B cell (primary cell): ENCODE measurements around the gene CFAP65. TPM values are rescaled to one million over a fixed set of nuclear protein-coding genes. Genes with fewer than 3 reads are reported as not detected.

Source experiments
- ATAC-seq: fragments of 200-7000 bp; cut with Tn5 transposase; one replicate; pipeline ENCODE4 v1.10.0; 2021; ENCODE audit warnings: low read depth, mild to moderate bottlenecking, moderate number of reproducible peaks, moderate library complexity
- CTCF ChIA-PET: fragments of 350-600 bp; sonication (Branson Sonifier 250); formaldehyde crosslinking; loops from one replicate; lab custom pipeline; 2021; ENCODE audit warnings: antibody characterized with exemption, inconsistent platforms; lab: Charles Lee
- POLR2A ChIA-PET: fragments of 350-600 bp; sonication (Branson Sonifier 250); formaldehyde crosslinking; loops from one replicate; lab custom pipeline; 2021; ENCODE audit warnings: antibody characterized with exemption; lab: Charles Lee
- DNase-seq: peaks from one replicate; pipeline ENCODE4 v3.0.0; 2013
- H2AFZ ChIP-seq: 2 replicates; pipeline ENCODE4 v1.6.1; 2012; ENCODE audit warnings: mild to moderate bottlenecking, low read depth, low read length; ENCODE audit not compliant: insufficient read depth, poor library complexity, severe bottlenecking
- H3K27ac ChIP-seq, 2 donors: 1 replicate in 1 of 2; 2 replicates in 1 of 2; pipeline ENCODE4 v1.5.1; 2012 to 2013; ENCODE audit warnings: low read length in 2 of 2, mild to moderate bottlenecking in 2 of 2, moderate library complexity in 1 of 2
- H3K27me3 ChIP-seq, 4 experiments: fragments of 200-600 bp in 1 of 4; sonication (generic) in 1 of 4; replicated peaks in 1 of 4; 1 replicate in 2 of 4; 2 replicates in 2 of 4; pipeline versions ENCODE4 v1.6.1 to v1.7.0; 2013 to 2016; ENCODE audit warnings: low read length in 3 of 4, mild to moderate bottlenecking in 2 of 4, mixed read lengths in 1 of 4, moderate library complexity in 1 of 4; ENCODE audit not compliant: insufficient read depth in 4 of 4, control insufficient read depth in 3 of 4; ENCODE audit errors: control extremely low read depth in 1 of 4
- H3K36me3 ChIP-seq, 2 experiments: replicated peaks in 1 of 2; 1 replicate in 1 of 2; 2 replicates in 1 of 2; pipeline versions ENCODE4 v1.6.1 to v1.7.1; 2013; ENCODE audit warnings: low read length in 1 of 2; ENCODE audit not compliant: insufficient read depth in 2 of 2, control insufficient read depth in 1 of 2; ENCODE audit errors: control extremely low read depth in 1 of 2, extremely low read depth in 1 of 2
- H3K4me1 ChIP-seq, 2 donors: fragments of 200-600 bp in 1 of 2; sonication (generic) in 1 of 2; 1 replicate in 1 of 2; 2 replicates in 1 of 2; pipeline versions ENCODE4 v1.5.1 to v1.6.1; 2013 to 2017; ENCODE audit warnings: low read length in 2 of 2; ENCODE audit not compliant: control insufficient read depth in 2 of 2, insufficient read depth in 2 of 2
- H3K4me2 ChIP-seq: replicated peaks from 2 replicates; pipeline ENCODE3; 2012; ENCODE audit warnings: mild to moderate bottlenecking, low read depth, low read length; ENCODE audit not compliant: poor library complexity, severe bottlenecking
- H3K4me3 ChIP-seq, 5 experiments: fragments of 200-600 bp in 1 of 5; sonication (generic) in 1 of 5; 1 replicate in 3 of 5; 2 replicates in 2 of 5; pipeline versions ENCODE4 v1.5.1 to v1.7.0; 2011 to 2016; ENCODE audit warnings: low read length in 4 of 5, mild to moderate bottlenecking in 4 of 5, low read depth in 2 of 5, control low read depth in 1 of 5, moderate library complexity in 1 of 5; ENCODE audit not compliant: insufficient read depth in 1 of 5; ENCODE audit errors: control extremely low read depth in 1 of 5, extremely low read depth in 1 of 5
- H3K79me2 ChIP-seq: fragments of 200-600 bp; sonication (generic); one replicate; pipeline ENCODE4 v1.6.0; 2016; ENCODE audit warnings: low read length; ENCODE audit not compliant: control insufficient read depth, insufficient read depth
- H3K9ac ChIP-seq: fragments of 200-600 bp; sonication (generic); 2 replicates; pipeline ENCODE4 v1.6.1; 2017; ENCODE audit warnings: mild to moderate bottlenecking, low read length, moderate library complexity
- H3K9me3 ChIP-seq, 3 donors: one replicate each; pipeline versions ENCODE4 v1.6.1 to v1.7.1; 2013; ENCODE audit warnings: low read length in 2 of 3; ENCODE audit not compliant: control insufficient read depth in 2 of 3, insufficient read depth in 1 of 3; ENCODE audit errors: control extremely low read depth in 1 of 3
- H4K20me1 ChIP-seq: 2 replicates; pipeline ENCODE4 v1.6.0; 2012; ENCODE audit warnings: mild to moderate bottlenecking, low read length; ENCODE audit not compliant: insufficient read depth, control insufficient read depth, poor library complexity, severe bottlenecking
- H3K27ac Mint-ChIP-seq: one replicate; pipeline ENCODE4 v1.8.0; 2021; ENCODE audit warnings: mixed read lengths
- H3K27me3 Mint-ChIP-seq: one replicate; pipeline ENCODE4 v1.8.0; 2021; ENCODE audit warnings: mixed read lengths
- H3K4me1 Mint-ChIP-seq: one replicate; pipeline ENCODE4 v1.8.0; 2021; ENCODE audit warnings: mixed read lengths
- H3K4me3 Mint-ChIP-seq: one replicate; pipeline ENCODE4 v1.8.0; 2021; ENCODE audit warnings: mixed read lengths
- H3K9me3 Mint-ChIP-seq: one replicate; pipeline ENCODE4 v1.8.0; 2022; ENCODE audit warnings: mixed read lengths; ENCODE audit not compliant: insufficient read depth
- EZH2 ChIP-seq: IDR thresholded peaks from 2 replicates; pipeline ENCODE4 v1.6.1; 2012; ENCODE audit warnings: borderline replicate concordance, low read depth, mild to moderate bottlenecking, moderate library complexity, low read length; ENCODE audit not compliant: insufficient read depth, poor library complexity, severe bottlenecking
- WGBS: methylation state at CpG from one replicate; pipeline ENCODE4 v1.1.5; 2013; ENCODE audit warnings: missing lambda C conversion rate; ENCODE audit not compliant: insufficient coverage; 5-methylcytosine and 5-hydroxymethylcytosine counted together
- intact Hi-C: fragments of 100-400 bp; cut with micrococcal nuclease; formaldehyde crosslinking; loops from one replicate; pipeline ENCODE4 v1.10.0; 2022
- polyA plus RNA-seq: library from polyadenylated mRNA; depleted of rRNA; stranded (reverse); fragments of >200 nt; gene quantifications from 2 replicates; pipeline ENCODE4 v1.2.3, GENCODE V29; 2012
- total RNA-seq, 2 donors: library from RNA; stranded (reverse); fragments of 120-200 nt in 1 of 2; gene quantifications; 1 replicate in 1 of 2; 2 replicates in 1 of 2; pipeline versions ENCODE4 v1.2.3 to v1.2.4, GENCODE V29; 2013 to 2022
- TF ChIP-seq, protein P1 (sequence below): fragments of 200-600 bp; IDR thresholded peaks from one replicate; pipeline ENCODE4 v1.8.0; 2022; ENCODE audit warnings: antibody characterized with exemption, mild to moderate bottlenecking

CFAP65 gene
- total and polyA plus RNA-seq, 2 donors (not counting 1 experiment from before 2014, with no cell fraction given), result not detected

DNA sequence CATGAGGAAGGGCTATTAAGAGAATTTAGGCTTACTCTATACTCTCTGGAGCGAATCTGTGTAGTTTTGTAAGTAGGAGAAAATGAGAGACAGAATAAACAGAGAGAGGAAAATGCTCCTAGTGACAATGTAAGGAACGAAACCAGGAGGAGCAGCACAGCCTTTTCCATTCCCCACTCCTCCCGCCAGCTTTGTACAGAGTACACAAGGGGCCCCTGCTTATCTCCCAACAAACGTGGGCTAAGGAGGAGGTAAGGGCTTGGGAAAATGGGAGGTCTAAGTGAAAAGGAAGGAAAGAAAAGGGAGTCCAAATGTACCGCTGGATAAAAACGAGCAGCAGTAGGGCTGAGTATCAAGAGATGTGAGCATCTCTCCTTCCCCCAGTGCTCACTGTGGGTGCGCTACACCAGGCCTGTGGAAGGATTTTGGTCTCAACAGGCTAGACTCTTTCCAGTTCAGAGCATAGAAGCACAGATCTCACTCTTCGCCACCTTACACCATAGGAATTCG lies 31.5 kb upstream of the CFAP65 start:
- no peak overlapping the region for H3K27ac Mint-ChIP-seq
- intact Hi-C loops, result no loop called here

GRCh38 chr2:219071131-219071816 lies 30.0 kb upstream of the CFAP65 start:
- Histone ChIP-seq H3K27ac (no peak overlapping the region), H2AFZ (no peak overlapping the region), H3K4me3 (no peak overlapping the region), H3K9ac (no peak overlapping the region), H3K79me2 (no peaks in the 10 kb centered on the region), H4K20me1 (no peaks in the 10 kb centered on the region), H3K4me2 (no peak overlapping the region), H3K27me3 (no peaks in the 10 kb centered on the region), H3K36me3 (peaks cover 2 to 18% of the 10 kb centered on the region in 2 experiments), H3K4me1 (no peaks in the 10 kb centered on the region), H3K9me3 (no peaks in the 10 kb centered on the region)
- Mint-ChIP-seq H3K4me3 (no peak overlapping the region), H3K4me1 (no peaks in the 10 kb centered on the region), H3K27me3 (no peaks in the 10 kb centered on the region), H3K27ac (no peak overlapping the region), H3K9me3 (no peaks in the 10 kb centered on the region)
- ChIA-PET CTCF (interaction anchor here (0.6 to 4.2 kb wide), 6 partner anchors 13 to 616 kb away, joined by 3 to 20 read pairs (median 4); no protein-coding TSS in a partner anchor), POLR2A (no interaction called here)
- 100% methylated on average over 2 of the region's 6 CpGs for WGBS
- ATAC-seq, result no peak
- intact Hi-C loops, result no loop called here
- no peak for DNase-seq
- no peak for TF ChIP-seq EZH2
- TF ChIP-seq, protein P1, sequence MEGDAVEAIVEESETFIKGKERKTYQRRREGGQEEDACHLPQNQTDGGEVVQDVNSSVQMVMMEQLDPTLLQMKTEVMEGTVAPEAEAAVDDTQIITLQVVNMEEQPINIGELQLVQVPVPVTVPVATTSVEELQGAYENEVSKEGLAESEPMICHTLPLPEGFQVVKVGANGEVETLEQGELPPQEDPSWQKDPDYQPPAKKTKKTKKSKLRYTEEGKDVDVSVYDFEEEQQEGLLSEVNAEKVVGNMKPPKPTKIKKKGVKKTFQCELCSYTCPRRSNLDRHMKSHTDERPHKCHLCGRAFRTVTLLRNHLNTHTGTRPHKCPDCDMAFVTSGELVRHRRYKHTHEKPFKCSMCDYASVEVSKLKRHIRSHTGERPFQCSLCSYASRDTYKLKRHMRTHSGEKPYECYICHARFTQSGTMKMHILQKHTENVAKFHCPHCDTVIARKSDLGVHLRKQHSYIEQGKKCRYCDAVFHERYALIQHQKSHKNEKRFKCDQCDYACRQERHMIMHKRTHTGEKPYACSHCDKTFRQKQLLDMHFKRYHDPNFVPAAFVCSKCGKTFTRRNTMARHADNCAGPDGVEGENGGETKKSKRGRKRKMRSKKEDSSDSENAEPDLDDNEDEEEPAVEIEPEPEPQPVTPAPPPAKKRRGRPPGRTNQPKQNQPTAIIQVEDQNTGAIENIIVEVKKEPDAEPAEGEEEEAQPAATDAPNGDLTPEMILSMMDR, result no peak

More for the DNA sequence above, 31.5 kb upstream of the CFAP65 start:
- Histone ChIP-seq H2AFZ (no peak overlapping the region), H3K4me2 (no peak overlapping the region), H3K4me1 (no peaks in the 10 kb centered on the region), H3K36me3 (peaks cover 4 to 29% of the 10 kb centered on the region in 2 experiments), H3K4me3 (no peak overlapping the region), H4K20me1 (no peaks in the 10 kb centered on the region), H3K27ac (no peak overlapping the region), H3K9me3 (no peaks in the 10 kb centered on the region), H3K9ac (no peak overlapping the region), H3K79me2 (no peaks in the 10 kb centered on the region), H3K27me3 (no peaks in the 10 kb centered on the region)
- CTCF ChIA-PET, result interaction anchor here (0.6 to 4.2 kb wide), 9 partner anchors 8 to 223 kb away, joined by 3 to 20 read pairs (median 3); no protein-coding TSS in a partner anchor
- DNase-seq (no peak), ATAC-seq (no peak)
- no peak overlapping the region for H3K4me3 Mint-ChIP-seq
- no peak for TF ChIP-seq EZH2
- TF ChIP-seq, protein P1, result no peak
- no peaks in the 10 kb centered on the region for H3K4me1 Mint-ChIP-seq
- POLR2A ChIA-PET, result no interaction called here
- 85% methylated on average over 3 of the region's 9 CpGs for WGBS
- H3K27me3 Mint-ChIP-seq, result no peaks in the 10 kb centered on the region
- no peaks in the 10 kb centered on the region for H3K9me3 Mint-ChIP-seq
